Smooth muscle cell (in vitro differentiated cells): Measurements from ENCODE around the gene EPB41L3. TPM values are rescaled to one million over a fixed set of nuclear protein-coding genes. Genes with fewer than 3 reads are reported as not detected.
A peak's percentile ranks its signal among the peaks of the same experiment; 100 is the strongest.

ENCODE experiments used
- DNase-seq: peaks from one replicate; lab custom pipeline; 2025; ENCODE audit not compliant: unreplicated experiment; lab: John Stamatoyannopoulos, UW
- H2AFZ ChIP-seq: fragments of 200-600 bp; sonication (generic); 2 replicates; pipeline ENCODE4 v1.6.0; 2016; ENCODE audit warnings: antibody characterized with exemption, low read depth, mild to moderate bottlenecking
- H3F3A ChIP-seq: fragments of 200-600 bp; sonication (generic); 2 replicates; pipeline ENCODE4 v1.6.0; 2017; ENCODE audit warnings: antibody characterized with exemption, low read depth
- H3K27ac ChIP-seq: fragments of 200-600 bp; sonication (generic); 2 replicates; pipeline ENCODE4 v1.5.1; 2016; ENCODE audit warnings: low read depth, mild to moderate bottlenecking
- H3K27me3 ChIP-seq: fragments of 200-600 bp; sonication (generic); 2 replicates; pipeline ENCODE4 v1.6.1; 2016; ENCODE audit warnings: low read depth, mild to moderate bottlenecking
- H3K36me3 ChIP-seq: fragments of 200-600 bp; sonication (generic); 2 replicates; pipeline ENCODE4 v1.5.1; 2016; ENCODE audit warnings: low read depth
- H3K4me1 ChIP-seq: fragments of 200-600 bp; sonication (generic); 2 replicates; pipeline ENCODE4 v1.5.1; 2016; ENCODE audit warnings: low read depth
- H3K4me2 ChIP-seq: fragments of 200-600 bp; sonication (generic); 2 replicates; pipeline ENCODE4 v1.6.0; 2016; ENCODE audit warnings: mild to moderate bottlenecking
- H3K4me3 ChIP-seq: fragments of 200-600 bp; sonication (generic); 2 replicates; pipeline ENCODE4 v1.5.1; 2016; ENCODE audit warnings: mild to moderate bottlenecking
- H3K79me2 ChIP-seq: fragments of 200-600 bp; sonication (generic); 2 replicates; pipeline ENCODE4 v1.6.0; 2016; ENCODE audit warnings: low read depth, mild to moderate bottlenecking
- H3K9ac ChIP-seq: fragments of 200-600 bp; sonication (generic); 2 replicates; pipeline ENCODE4 v1.6.0; 2016; ENCODE audit warnings: low read depth
- H3K9me3 ChIP-seq: fragments of 200-600 bp; sonication (generic); replicated peaks from 2 replicates; pipeline ENCODE4 v1.5.1; 2016; ENCODE audit warnings: low read depth
- H4K20me1 ChIP-seq: fragments of 200-600 bp; sonication (generic); 2 replicates; pipeline ENCODE4 v1.6.0; 2016; ENCODE audit warnings: low read depth
- WGBS: methylation state at CpG from one replicate; pipeline ENCODE4 v1.1.7; 2016; ENCODE audit warnings: low lambda C conversion rate; 5-methylcytosine and 5-hydroxymethylcytosine counted together
- polyA plus RNA-seq: library from polyadenylated mRNA; unstranded; fragments of >200 nt; fragmentation: Nextera tagmentation; extraction: Ambion mirVana; gene quantifications from 2 replicates; pipeline ENCODE4 v1.2.1, GENCODE V29; 2016
- total RNA-seq: library from RNA; depleted of rRNA; stranded (reverse); fragments of >200 nt; gene quantifications from 2 replicates; pipeline ENCODE4 v1.2.3, GENCODE V29; 2014
- TF ChIP-seq, protein P1 (sequence below): fragments of 200-600 bp; sonication (generic); IDR thresholded peaks from 2 replicates; pipeline ENCODE4 v1.5.1; 2017; ENCODE audit warnings: borderline replicate concordance, mild to moderate bottlenecking, antibody characterized with exemption; ENCODE audit not compliant: insufficient read depth, poor library complexity, severe bottlenecking

The EPB41L3 gene
- total and polyA plus RNA-seq, 2 experiments from 2014 or later = 11.5 to 26.9 TPM

DNA sequence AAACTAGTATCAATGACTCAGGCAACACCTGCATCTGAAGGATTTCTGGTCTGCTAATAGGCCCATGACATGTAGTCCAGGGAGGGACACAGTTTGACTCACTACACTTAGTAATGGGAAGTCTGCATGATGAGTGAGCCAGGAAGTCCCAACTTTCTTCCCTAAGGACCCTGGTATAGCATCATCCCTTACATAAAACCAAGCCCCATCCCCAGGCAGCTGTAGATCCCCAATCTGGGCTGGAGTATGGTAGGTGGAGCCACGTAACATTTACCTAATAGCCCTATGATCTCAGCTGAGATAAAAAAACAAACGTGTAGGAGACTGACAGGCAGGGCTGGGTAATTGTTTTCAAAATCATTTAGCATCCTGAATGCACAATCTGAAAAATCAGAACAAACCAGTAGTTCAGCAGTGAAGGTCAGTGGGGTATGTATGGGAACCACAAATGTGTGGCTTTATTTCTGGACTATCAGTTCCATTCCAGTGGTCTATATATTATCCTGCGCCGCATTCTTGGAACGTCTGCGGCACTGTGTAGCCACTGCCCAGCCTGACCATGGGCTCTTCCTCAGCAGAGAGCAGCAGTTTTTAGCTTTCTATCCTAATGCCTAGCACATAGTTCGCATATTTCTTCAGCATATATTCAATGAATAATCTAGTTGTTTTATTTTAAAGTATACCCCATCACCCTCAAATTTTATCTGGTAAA is 33.5 kb downstream of the EPB41L3 start:
- Histone ChIP-seq H3K9me3 (no peaks in the 10 kb centered on the region), H3K79me2 (peaks cover 20% of the 10 kb centered on the region), H3K4me3 (no peak overlapping the region), H3K27ac (peak overlapping the region; percentile 58), H3K27me3 (no peaks in the 10 kb centered on the region), H3K4me2 (peak overlapping the region; percentile 41), H3K9ac (no peak overlapping the region), H3K36me3 (no peaks in the 10 kb centered on the region), H4K20me1 (no peaks in the 10 kb centered on the region), H3F3A (no peaks in the 10 kb centered on the region), H2AFZ (no peak overlapping the region), H3K4me1 (peaks cover 8% of the 10 kb centered on the region)
- 57% methylated on average over 7 of the region's 7 CpGs for WGBS
- no peak for DNase-seq
- TF ChIP-seq, protein P1, sequence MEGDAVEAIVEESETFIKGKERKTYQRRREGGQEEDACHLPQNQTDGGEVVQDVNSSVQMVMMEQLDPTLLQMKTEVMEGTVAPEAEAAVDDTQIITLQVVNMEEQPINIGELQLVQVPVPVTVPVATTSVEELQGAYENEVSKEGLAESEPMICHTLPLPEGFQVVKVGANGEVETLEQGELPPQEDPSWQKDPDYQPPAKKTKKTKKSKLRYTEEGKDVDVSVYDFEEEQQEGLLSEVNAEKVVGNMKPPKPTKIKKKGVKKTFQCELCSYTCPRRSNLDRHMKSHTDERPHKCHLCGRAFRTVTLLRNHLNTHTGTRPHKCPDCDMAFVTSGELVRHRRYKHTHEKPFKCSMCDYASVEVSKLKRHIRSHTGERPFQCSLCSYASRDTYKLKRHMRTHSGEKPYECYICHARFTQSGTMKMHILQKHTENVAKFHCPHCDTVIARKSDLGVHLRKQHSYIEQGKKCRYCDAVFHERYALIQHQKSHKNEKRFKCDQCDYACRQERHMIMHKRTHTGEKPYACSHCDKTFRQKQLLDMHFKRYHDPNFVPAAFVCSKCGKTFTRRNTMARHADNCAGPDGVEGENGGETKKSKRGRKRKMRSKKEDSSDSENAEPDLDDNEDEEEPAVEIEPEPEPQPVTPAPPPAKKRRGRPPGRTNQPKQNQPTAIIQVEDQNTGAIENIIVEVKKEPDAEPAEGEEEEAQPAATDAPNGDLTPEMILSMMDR = no peak

- H3K4me2 ChIP-seq = no peak overlapping the region
- no peak overlapping the region for H3K27ac ChIP-seq
- no peaks in the 10 kb centered on the region for H4K20me1 ChIP-seq
- no peaks in the 10 kb centered on the region for H3K36me3 ChIP-seq
- H3K4me3 ChIP-seq = no peak overlapping the region
- 71% methylated on average over 2 of the region's 2 CpGs for WGBS
- TF ChIP-seq, protein P1 = no peak
- no peak overlapping the region for H2AFZ ChIP-seq
- no peak overlapping the region for H3K9ac ChIP-seq
- no peak for DNase-seq
- peaks cover 6% of the 10 kb centered on the region for H3K4me1 ChIP-seq
- no peaks in the 10 kb centered on the region for H3F3A ChIP-seq
- H3K27me3 ChIP-seq = no peaks in the 10 kb centered on the region
- no peaks in the 10 kb centered on the region for H3K9me3 ChIP-seq
- peaks cover 13% of the 10 kb centered on the region for H3K79me2 ChIP-seq
These were observed 35.0 kb downstream of the EPB41L3 start for GRCh38 chr18:5508821-5509220.

GRCh38 chr18:5507756-5508155 is 36.0 kb downstream of the EPB41L3 start:
- H4K20me1 ChIP-seq = no peaks in the 10 kb centered on the region

More at GRCh38 chr18:5507756-5508155, 36.0 kb downstream of the EPB41L3 start:
- Histone ChIP-seq H3K9me3 (no peaks in the 10 kb centered on the region), H3F3A (no peaks in the 10 kb centered on the region), H3K27me3 (no peaks in the 10 kb centered on the region), H3K4me1 (peaks cover 6% of the 10 kb centered on the region), H2AFZ (no peak overlapping the region), H3K79me2 (peaks cover 11% of the 10 kb centered on the region), H3K36me3 (no peaks in the 10 kb centered on the region), H3K4me2 (no peak overlapping the region), H3K4me3 (no peak overlapping the region), H3K9ac (no peak overlapping the region), H3K27ac (no peak overlapping the region)
- WGBS = 85% methylated on average over 2 of the region's 2 CpGs
- TF ChIP-seq, protein P1 = no peak
- no peak for DNase-seq
